IgD-negative memory B cell (primary cell): ENCODE data around the gene GNB1. TPM values are rescaled to one million over a fixed set of nuclear protein-coding genes. Genes with fewer than 3 reads are reported as not detected.

Source experiments
- H3K27ac Mint-ChIP-seq, 3 donors: one replicate each; pipeline ENCODE4 v1.8.0; 2020 to 2022; ENCODE audit warnings: mild to moderate bottlenecking in 3 of 3, mixed read lengths in 3 of 3, moderate library complexity in 1 of 3
- H3K27me3 Mint-ChIP-seq: one replicate; pipeline ENCODE4 v1.8.0; 2021; ENCODE audit warnings: mixed read lengths
- H3K36me3 Mint-ChIP-seq: one replicate; pipeline ENCODE4 v1.8.0; 2020; ENCODE audit warnings: mild to moderate bottlenecking, mixed read lengths
- H3K4me1 Mint-ChIP-seq, 3 donors: one replicate each; pipeline ENCODE4 v1.8.0; 2020 to 2022; ENCODE audit warnings: mixed read lengths in 3 of 3, mild to moderate bottlenecking in 1 of 3
- H3K4me3 Mint-ChIP-seq, 4 donors: one replicate each; pipeline ENCODE4 v1.8.0; 2020 to 2022; ENCODE audit warnings: mild to moderate bottlenecking in 4 of 4, mixed read lengths in 4 of 4, moderate library complexity in 3 of 4
- H3K9me3 Mint-ChIP-seq, 3 donors: one replicate each; pipeline ENCODE4 v1.8.0; 2020 to 2021; ENCODE audit warnings: mixed read lengths in 3 of 3, mild to moderate bottlenecking in 1 of 3
- polyA plus RNA-seq: library from polyadenylated mRNA; unstranded; fragments of 300-500 nt; fragmentation: Illumina TruSeq; gene quantifications from one replicate; pipeline ENCODE4 v1.2.3, GENCODE V29; 2021

The GNB1 gene
- polyA plus RNA-seq, 1 donor from 2014 or later, result 40.0 TPM

DNA sequence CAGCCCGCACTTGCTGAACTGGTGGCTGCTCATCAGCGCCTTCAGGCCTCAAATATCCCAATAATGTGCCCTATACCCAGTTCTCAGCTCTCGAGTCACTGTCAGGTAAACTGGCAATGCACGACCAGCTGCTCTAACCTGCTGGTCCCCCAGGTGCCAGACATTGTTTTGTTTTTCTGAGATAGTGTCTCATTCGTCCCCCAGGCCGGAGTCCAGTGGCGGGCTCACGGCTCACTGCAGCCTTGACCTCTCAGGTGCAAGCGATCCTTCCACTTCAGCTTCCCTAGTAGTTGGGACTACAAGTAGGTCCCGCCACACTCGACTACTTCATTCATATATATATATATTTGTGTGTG lies 111.6 kb downstream of the GNB1 start:
- Mint-ChIP-seq H3K4me3 (peak overlapping the region; percentile 86 to 97 (median 96)), H3K36me3 (peaks cover 2% of the 10 kb centered on the region), H3K9me3 (no peaks in the 10 kb centered on the region), H3K27me3 (no peaks in the 10 kb centered on the region), H3K4me1 (peaks cover 45 to 60% (median 54%) of the 10 kb centered on the region in 3 donors), H3K27ac (peak overlapping the region; percentile 98 to 100 (median 99))

DNA sequence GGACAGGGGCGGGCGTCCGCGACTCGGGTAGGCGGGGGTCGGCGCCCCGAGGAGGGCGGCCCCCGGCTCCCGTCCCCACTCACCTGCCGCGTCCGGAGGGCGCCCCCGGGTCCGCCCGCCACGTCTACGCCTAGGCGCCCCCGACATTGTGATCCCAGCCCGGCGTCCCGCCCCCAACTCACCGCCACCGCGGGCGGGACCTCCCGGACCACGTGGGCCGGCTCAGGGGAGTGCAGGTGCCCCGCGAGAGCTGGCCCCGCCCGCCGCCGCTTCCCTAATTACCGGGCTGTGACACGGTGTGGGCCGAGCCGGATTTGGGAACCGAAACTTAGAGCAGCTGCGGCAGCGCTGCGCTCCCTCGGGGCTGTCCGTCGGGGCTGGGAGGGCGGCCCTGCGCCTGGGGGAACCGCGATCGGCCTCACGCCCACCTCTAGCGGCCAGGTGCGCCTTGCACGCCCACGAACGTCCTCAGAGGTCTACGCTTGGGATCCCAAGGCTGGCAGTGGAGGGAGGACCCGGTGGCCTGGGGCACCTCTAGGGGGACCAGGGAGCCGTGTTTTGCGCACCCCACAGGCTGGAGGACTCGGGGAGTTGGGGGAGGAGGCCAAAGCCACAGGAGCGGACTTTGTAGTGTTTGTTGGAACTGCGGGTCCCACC lies 112.1 kb downstream of the GNB1 start:
- Mint-ChIP-seq H3K27me3 (no peaks in the 10 kb centered on the region), H3K27ac (peak overlapping the region; percentile 98 to 100 (median 99)), H3K4me1 (peaks cover 45 to 60% (median 54%) of the 10 kb centered on the region in 3 donors), H3K4me3 (peak overlapping the region; percentile 86 to 97 (median 96)), H3K36me3 (peaks cover 2% of the 10 kb centered on the region), H3K9me3 (no peaks in the 10 kb centered on the region)

- Mint-ChIP-seq H3K27ac (peak within 1 kb of the TSS; percentile 98 to 100 (median 99)), H3K27me3 (no peaks in the 10 kb centered on the region), H3K4me3 (peak within 1 kb of the TSS; percentile 86 to 98 (median 96)), H3K4me1 (peaks cover 42 to 54% (median 48%) of the 10 kb centered on the region in 3 donors), H3K36me3 (peaks cover 2% of the 10 kb centered on the region), H3K9me3 (no peaks in the 10 kb centered on the region)
Observed at GRCh38 chr1:1777950-1778662, 112.8 kb downstream of the GNB1 start, which contains the start of gene NADK. NADK (minus strand) TSS chr1:1778470; CDS start chr1:1765406, 13,064 bp downstream.

DNA sequence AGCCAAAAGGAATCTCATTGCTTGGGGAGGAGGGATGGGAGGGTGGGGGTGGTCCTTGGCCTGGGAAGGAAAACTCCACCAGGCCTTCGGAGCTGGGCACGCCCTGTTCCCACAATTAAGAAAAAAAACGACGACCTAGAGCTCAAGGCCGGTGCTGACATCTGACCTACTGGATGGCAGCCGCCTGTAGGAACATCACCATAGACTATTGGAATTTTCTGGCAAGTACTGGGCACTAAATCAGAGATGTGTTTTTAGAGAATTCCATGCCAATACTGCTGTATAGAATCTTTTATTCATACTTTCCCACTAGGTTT lies 113.3 kb downstream of the GNB1 start:
- peak overlapping the region; percentile 80 to 98 (median 84) for H3K4me3 Mint-ChIP-seq
- H3K27ac Mint-ChIP-seq, result peak overlapping the region; percentile 73 to 93 (median 93)
- peaks cover 36 to 49% (median 43%) of the 10 kb centered on the region in 3 donors for H3K4me1 Mint-ChIP-seq
- no peaks in the 10 kb centered on the region for H3K27me3 Mint-ChIP-seq
- peaks cover 2% of the 10 kb centered on the region for H3K36me3 Mint-ChIP-seq
- H3K9me3 Mint-ChIP-seq, result no peaks in the 10 kb centered on the region

DNA sequence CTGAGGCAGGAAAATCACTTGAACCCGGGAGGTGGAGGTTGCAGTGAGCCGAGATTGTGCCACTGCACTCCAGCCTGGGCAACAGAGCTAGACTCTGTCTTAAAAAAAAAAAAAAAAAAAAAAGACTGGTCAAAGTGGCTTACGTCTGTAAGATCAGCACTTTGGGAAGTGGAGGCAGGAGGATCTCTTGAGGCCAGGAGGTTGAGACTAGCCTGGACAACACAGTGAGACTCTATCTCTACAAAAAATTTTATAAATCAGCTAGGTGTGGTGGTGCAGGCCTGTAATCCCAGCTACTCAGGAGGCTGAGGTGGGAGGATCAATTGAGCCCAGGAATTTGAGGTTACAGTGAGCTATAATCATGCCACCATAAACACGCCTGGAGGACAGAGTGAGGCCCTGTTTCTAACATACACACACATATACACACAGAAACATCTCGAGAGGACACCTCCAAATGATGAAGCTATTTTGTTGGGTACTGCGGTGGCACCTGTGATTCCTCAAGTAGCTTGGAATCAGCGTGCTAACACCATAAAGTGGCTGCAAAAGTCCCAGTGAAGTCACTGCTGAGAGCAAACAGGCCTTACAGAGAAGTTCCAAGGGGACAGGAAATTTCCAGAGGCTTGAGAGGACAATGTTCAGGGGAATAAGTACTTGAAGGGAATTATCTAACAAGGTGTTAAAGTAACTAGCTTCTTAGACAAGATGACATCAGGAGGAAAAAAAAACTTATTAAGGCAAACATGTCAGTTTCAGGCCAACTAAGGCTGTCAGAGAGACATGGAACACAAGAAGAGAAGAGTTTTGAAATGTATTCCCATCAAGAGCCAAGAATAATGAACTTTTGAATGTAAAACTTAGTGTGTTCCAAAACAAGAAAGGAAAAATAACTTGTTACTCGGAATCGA lies 114.0 kb downstream of the GNB1 start:
- Mint-ChIP-seq H3K27ac (peak overlapping the region; percentile 73 to 93 (median 89)), H3K36me3 (peaks cover 2% of the 10 kb centered on the region), H3K4me1 (peaks cover 36 to 49% (median 43%) of the 10 kb centered on the region in 3 donors), H3K27me3 (no peaks in the 10 kb centered on the region), H3K4me3 (peak overlapping the region; percentile 80 to 98 (median 84)), H3K9me3 (no peaks in the 10 kb centered on the region)

DNA sequence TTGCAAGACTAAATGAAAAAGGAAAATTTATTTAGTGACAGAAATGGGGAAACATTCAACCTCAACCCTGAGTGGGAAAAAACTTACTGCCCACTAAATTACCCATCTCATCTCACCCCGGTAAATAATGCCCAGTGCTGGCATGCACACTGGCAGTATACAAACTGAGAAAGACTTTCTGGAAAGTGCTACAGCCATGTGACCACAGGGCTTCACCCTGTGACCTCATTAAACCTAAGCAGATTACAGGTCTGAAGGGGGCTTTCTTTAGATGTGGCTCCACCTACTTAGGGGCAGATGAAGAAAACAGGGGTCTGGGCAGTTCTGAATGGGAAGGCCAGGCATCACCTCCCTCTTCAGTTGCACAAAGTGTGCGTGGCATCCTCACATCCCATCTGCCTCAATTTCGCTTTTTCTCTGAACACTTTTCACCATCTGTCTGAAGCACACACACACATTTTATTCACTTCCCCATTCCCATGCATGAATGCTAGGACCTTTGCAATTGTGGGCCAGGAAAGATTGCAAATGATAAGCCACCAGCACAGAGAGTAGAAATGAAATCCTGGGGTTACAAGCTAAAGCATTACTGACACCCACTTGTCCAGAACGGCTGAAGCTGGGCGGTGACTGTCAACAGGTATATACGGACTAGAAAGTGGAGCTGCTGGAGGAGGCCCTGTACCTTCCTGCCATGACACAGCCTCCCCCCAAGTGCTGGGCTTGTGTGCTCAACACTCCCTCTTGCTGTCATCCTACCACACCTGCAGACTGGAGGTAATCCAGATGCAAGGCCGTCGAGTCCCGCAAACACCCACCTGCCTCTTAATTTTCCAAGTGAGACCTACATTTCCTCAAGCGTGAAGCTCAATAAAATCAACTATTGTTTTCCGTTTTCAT lies 115.3 kb downstream of the GNB1 start:
- Mint-ChIP-seq H3K9me3 (no peaks in the 10 kb centered on the region), H3K4me1 (peaks cover 37 to 41% (median 38%) of the 10 kb centered on the region in 3 donors), H3K27ac (peak overlapping the region; percentile 73 to 93 (median 90)), H3K27me3 (no peaks in the 10 kb centered on the region), H3K36me3 (peaks cover 6% of the 10 kb centered on the region), H3K4me3 (peak overlapping the region; percentile 70 to 90 (median 80))

DNA sequence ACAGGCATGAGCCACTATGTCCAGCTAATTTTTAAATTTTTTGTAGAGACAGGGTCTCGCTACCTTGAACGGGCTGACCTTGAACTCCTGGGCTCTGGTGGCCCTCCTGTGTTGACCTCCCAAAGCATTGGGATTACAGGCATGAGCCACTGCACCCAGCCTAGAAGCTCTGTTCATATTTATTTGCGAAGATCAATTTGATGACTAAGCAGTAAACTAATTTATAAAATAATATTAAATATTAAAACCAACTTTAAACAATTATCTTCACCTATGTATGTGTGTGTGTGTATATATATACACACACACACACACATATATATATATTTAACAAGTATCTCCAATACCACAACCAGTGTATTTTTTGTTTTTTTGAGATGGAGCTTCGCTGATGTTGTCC lies 117.0 kb downstream of the GNB1 start:
- no peak overlapping the region for H3K27ac Mint-ChIP-seq

GRCh38 chr1:1771096-1771495 lies 119.8 kb downstream of the GNB1 start:
- H3K27me3 Mint-ChIP-seq, result no peaks in the 10 kb centered on the region
- peaks cover 16 to 25% (median 23%) of the 10 kb centered on the region in 3 donors for H3K4me1 Mint-ChIP-seq
- peaks cover 12% of the 10 kb centered on the region for H3K36me3 Mint-ChIP-seq
- H3K9me3 Mint-ChIP-seq, result no peaks in the 10 kb centered on the region
- H3K27ac Mint-ChIP-seq, result peak overlapping the region in 1 of 3 donors; percentile 50
- no peak overlapping the region for H3K4me3 Mint-ChIP-seq

More for the DNA sequence above, 117.0 kb downstream of the GNB1 start:
- H3K9me3 Mint-ChIP-seq, result no peaks in the 10 kb centered on the region
- H3K27me3 Mint-ChIP-seq, result no peaks in the 10 kb centered on the region
- H3K4me1 Mint-ChIP-seq, result peaks cover 22 to 28% (median 27%) of the 10 kb centered on the region in 3 donors
- H3K36me3 Mint-ChIP-seq, result peaks cover 10% of the 10 kb centered on the region
- no peak overlapping the region for H3K4me3 Mint-ChIP-seq

DNA sequence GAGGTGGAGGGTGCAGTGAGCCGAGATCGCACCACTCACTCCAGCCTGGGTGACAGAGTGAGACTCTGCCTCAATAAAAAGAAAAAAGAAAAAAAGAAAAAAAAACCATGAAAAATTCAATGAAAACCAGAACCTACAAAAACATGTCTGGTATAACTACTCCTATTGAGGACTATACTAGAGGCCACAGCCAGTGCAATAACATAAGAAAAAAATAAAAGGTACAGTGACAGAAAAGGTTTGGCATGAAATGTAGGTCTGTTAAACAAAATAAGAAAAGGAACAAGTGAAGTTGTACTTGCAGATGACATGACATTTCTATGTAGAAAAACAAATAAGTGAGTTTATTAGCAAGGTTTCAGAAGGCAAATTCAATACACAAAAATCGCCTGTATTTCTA lies 120.8 kb downstream of the GNB1 start:
- Mint-ChIP-seq H3K27me3 (no peaks in the 10 kb centered on the region), H3K9me3 (no peaks in the 10 kb centered on the region), H3K4me1 (peaks cover 7 to 16% (median 13%) of the 10 kb centered on the region in 3 donors), H3K4me3 (peak overlapping the region in 2 of 4 donors; percentile 14 to 61), H3K36me3 (peaks cover 10% of the 10 kb centered on the region), H3K27ac (no peak overlapping the region)

DNA sequence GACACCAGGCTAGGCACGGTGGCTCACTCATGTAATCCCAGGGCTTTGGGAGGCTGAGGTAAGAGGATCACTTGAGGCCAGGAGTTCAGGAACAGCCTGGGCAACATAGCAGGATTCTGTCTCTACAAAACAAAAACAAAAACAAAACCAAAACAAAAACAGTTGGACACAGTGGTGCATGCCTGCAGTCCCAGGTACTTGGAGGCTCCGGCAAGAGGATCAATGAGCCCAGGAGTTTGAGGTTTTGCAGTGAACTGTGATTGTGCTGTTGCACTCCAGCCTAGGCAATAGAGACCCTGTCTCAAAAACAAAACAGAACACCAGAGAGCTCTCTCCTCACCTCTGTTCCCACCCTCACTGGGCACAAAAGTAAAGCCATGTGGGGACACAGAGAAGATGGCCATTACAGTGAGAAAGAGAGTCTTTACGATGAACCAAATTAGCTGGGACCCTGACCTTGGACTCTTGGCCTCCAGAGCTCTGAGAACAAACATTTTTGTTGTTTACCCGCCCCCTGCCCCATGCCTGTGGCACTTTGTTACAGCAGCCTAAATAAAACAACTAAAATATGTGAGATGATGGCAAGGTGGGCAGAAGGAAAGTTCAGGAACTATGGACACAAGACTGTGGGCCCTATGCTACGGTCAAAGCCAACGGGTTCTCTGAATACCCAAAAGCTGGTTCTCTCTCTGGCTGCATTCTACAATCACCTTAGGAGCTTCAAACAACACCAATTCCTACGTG lies 122.5 kb downstream of the GNB1 start:
- H3K9me3 Mint-ChIP-seq, result no peaks in the 10 kb centered on the region
- H3K36me3 Mint-ChIP-seq, result peaks cover 10% of the 10 kb centered on the region
- H3K4me1 Mint-ChIP-seq, result peaks cover 7 to 16% (median 10%) of the 10 kb centered on the region in 3 donors
- H3K27ac Mint-ChIP-seq, result peak overlapping the region in 1 of 3 donors; percentile 42
- no peaks in the 10 kb centered on the region for H3K27me3 Mint-ChIP-seq
- no peak overlapping the region for H3K4me3 Mint-ChIP-seq

GRCh38 chr1:1764876-1765470 lies 125.9 kb downstream of the GNB1 start:
- Mint-ChIP-seq H3K4me1 (peaks cover 4 to 12% (median 5%) of the 10 kb centered on the region in 3 donors), H3K36me3 (peaks cover 2% of the 10 kb centered on the region), H3K4me3 (no peak overlapping the region), H3K27ac (no peak overlapping the region), H3K27me3 (no peaks in the 10 kb centered on the region), H3K9me3 (no peaks in the 10 kb centered on the region)

- peak overlapping the region in 1 of 4 donors; percentile 29 for H3K4me3 Mint-ChIP-seq
- no peak overlapping the region for H3K27ac Mint-ChIP-seq
- no peaks in the 10 kb centered on the region for H3K9me3 Mint-ChIP-seq
- peaks cover 2% of the 10 kb centered on the region for H3K36me3 Mint-ChIP-seq
- H3K4me1 Mint-ChIP-seq, result peaks cover 4 to 12% (median 5%) of the 10 kb centered on the region in 3 donors
- H3K27me3 Mint-ChIP-seq, result no peaks in the 10 kb centered on the region
Observed at GRCh38 chr1:1763657-1764621, 126.9 kb downstream of the GNB1 start.
